Esophagus muscularis mucosa (tissue), 4 donors: Measurements from ENCODE around the gene RALGAPB. TPM values are rescaled to one million over a fixed set of nuclear protein-coding genes. Genes with fewer than 3 reads are reported as not detected.
"Not testable (repeated sequence)": the region's sequence is repeated elsewhere in the genome, so short reads cannot be mapped to it uniquely, and the experiment has no call there.

Source experiments
- DNase-seq: peaks from one replicate; pipeline ENCODE4 v3.0.0-alpha.2; 2017; ENCODE audit errors: extremely low spot score
- H3K27ac ChIP-seq, 4 donors: fragments of 200-600 bp; sonication (generic); replicated peaks in 1 of 4; 1 replicate in 3 of 4; 2 replicates in 1 of 4; pipeline ENCODE4 v1.5.1; 2016 to 2019; ENCODE audit warnings: mild to moderate bottlenecking in 1 of 4
- H3K27me3 ChIP-seq, 4 donors: fragments of 200-600 bp; sonication (generic); one replicate each; pipeline versions ENCODE4 v1.5.1 to v1.6.0; 2016 to 2019
- H3K36me3 ChIP-seq, 4 donors: fragments of 200-600 bp; sonication (generic); one replicate each; pipeline ENCODE4 v1.5.1; 2016 to 2019
- H3K4me1 ChIP-seq, 4 donors: fragments of 200-600 bp; sonication (generic); one replicate each; pipeline ENCODE4 v1.5.1; 2016 to 2019
- H3K4me3 ChIP-seq, 4 donors: fragments of 200-600 bp; sonication (generic); 1 replicate in 2 of 4; 2 replicates in 2 of 4; pipeline ENCODE4 v1.5.1; 2016 to 2019; ENCODE audit warnings: mild to moderate bottlenecking in 4 of 4, moderate library complexity in 1 of 4
- H3K9me3 ChIP-seq, 4 donors: fragments of 200-600 bp; sonication (generic); 1 replicate in 3 of 4; 2 replicates in 1 of 4; pipeline ENCODE4 v1.5.1; 2016 to 2019
- CTCF ChIP-seq, 3 experiments: fragments of 200-600 bp in 2 of 3; fragments of 450-650 bp in 1 of 3; sonication (generic) in 2 of 3; IDR thresholded peaks; one replicate each; pipeline ENCODE4 v1.5.1; 2017 to 2019; ENCODE audit warnings: antibody characterized with exemption in 3 of 3, mild to moderate bottlenecking in 2 of 3, moderate library complexity in 1 of 3
- EP300 ChIP-seq: sonication (generic); formaldehyde crosslinking; IDR thresholded peaks from one replicate; pipeline ENCODE4 v1.6.1; 2017; ENCODE audit warnings: antibody characterized with exemption
- POLR2A ChIP-seq: fragments of 450-650 bp; IDR thresholded peaks from one replicate; pipeline ENCODE4 v1.6.1; 2017; ENCODE audit warnings: antibody characterized with exemption, moderate library complexity, mild to moderate bottlenecking, low read depth
- POLR2AphosphoS5 ChIP-seq, 2 donors: sonication (generic); formaldehyde crosslinking; IDR thresholded peaks; one replicate each; pipeline ENCODE4 v1.6.1; 2017; ENCODE audit warnings: antibody characterized with exemption in 2 of 2
- WGBS: methylation state at CpG from one replicate; pipeline ENCODE4 v1.1.5; 2018; 5-methylcytosine and 5-hydroxymethylcytosine counted together
- intact Hi-C: fragments of 100-400 bp; cut with DNase I; formaldehyde crosslinking; loops from one replicate; pipeline ENCODE4 v1.15.1; 2023
- total RNA-seq, 4 donors: library from RNA; depleted of rRNA; stranded (reverse); fragments of >200 nt; gene quantifications; one replicate each; pipeline versions ENCODE4 v1.1.0 to v1.2.1, GENCODE V29; 2016

The RALGAPB gene
- total RNA-seq, 4 donors from 2014 or later, result 31.5 to 37.4 (median 35.5) TPM

- TF ChIP-seq POLR2AphosphoS5 (IDR thresholded peaks at IDR 0.05), result no peak
- no peaks in the 10 kb centered on the region for H3K27me3 ChIP-seq
- 86% methylated on average over 5 of the region's 5 CpGs for WGBS
- H3K9me3 ChIP-seq, result peaks cover 0 to 8% (median 0%) of the 10 kb centered on the region in 4 donors
- peaks cover 0 to 23% (median under 1%) of the 10 kb centered on the region in 4 donors for H3K4me1 ChIP-seq
- intact Hi-C loops, result no loop called here
- H3K4me3 ChIP-seq, result no peak overlapping the region
- H3K27ac ChIP-seq, result no peak overlapping the region
- peaks cover 75 to 100% (median 98%) of the 10 kb centered on the region in 4 donors for H3K36me3 ChIP-seq
- DNase-seq, result no peak
These were observed 45.0 kb upstream of the RALGAPB start for GRCh38 chr20:38427655-38428023.

- WGBS, result 93% methylated on average over 3 of the region's 3 CpGs
- Histone ChIP-seq H3K4me1 (peaks cover 0 to 31% (median 8%) of the 10 kb centered on the region in 4 donors), H3K27ac (no peak overlapping the region), H3K36me3 (peaks cover 66 to 100% (median 98%) of the 10 kb centered on the region in 4 donors), H3K4me3 (no peak overlapping the region), H3K9me3 (peaks cover 0 to 8% (median 0%) of the 10 kb centered on the region in 4 donors), H3K27me3 (no peaks in the 10 kb centered on the region)
- intact Hi-C loops, result no loop called here
- no peak for DNase-seq
- TF ChIP-seq CTCF (IDR thresholded peaks at IDR 0.05) (no peak), POLR2AphosphoS5 (IDR thresholded peaks at IDR 0.05) (no peak), EP300 (no peak), POLR2A (no peak)
These were observed 43.8 kb upstream of the RALGAPB start for GRCh38 chr20:38428800-38429199.

- Histone ChIP-seq H3K4me3 (no peak overlapping the region), H3K27me3 (no peaks in the 10 kb centered on the region), H3K9me3 (peaks cover 0 to 8% (median 0%) of the 10 kb centered on the region in 4 donors), H3K36me3 (peaks cover 61 to 100% (median 94%) of the 10 kb centered on the region in 4 donors), H3K4me1 (peaks cover under 1 to 36% (median 13%) of the 10 kb centered on the region in 4 donors), H3K27ac (no peak overlapping the region)
- intact Hi-C loops, result no loop called here
- WGBS, result 86% methylated on average over 3 of the region's 3 CpGs
- no peak for DNase-seq
- TF ChIP-seq POLR2AphosphoS5 (IDR thresholded peaks at IDR 0.05), result no peak
- TF ChIP-seq POLR2A, result no peak
- TF ChIP-seq EP300, result no peak
- TF ChIP-seq CTCF (IDR thresholded peaks at IDR 0.05), result no peak
These were observed 43.3 kb upstream of the RALGAPB start for GRCh38 chr20:38429301-38429700.

GRCh38 chr20:38430679-38431325 lies 41.8 kb upstream of the RALGAPB start:
- intact Hi-C loops, result no loop called here
- peaks cover 46 to 86% (median 79%) of the 10 kb centered on the region in 4 donors for H3K36me3 ChIP-seq

GRCh38 chr20:38432292-38432691 lies 40.4 kb upstream of the RALGAPB start:
- no peak overlapping the region for H3K27ac ChIP-seq
- H3K4me3 ChIP-seq, result no peak overlapping the region
- peaks cover 3 to 33% (median 17%) of the 10 kb centered on the region in 4 donors for H3K4me1 ChIP-seq
- WGBS, result 100% methylated on average over 3 of the region's 6 CpGs
- H3K27me3 ChIP-seq, result no peaks in the 10 kb centered on the region
- TF ChIP-seq CTCF (IDR thresholded peaks at IDR 0.05) (no peak), EP300 (no peak), POLR2A (no peak)
- peaks cover 32 to 71% (median 66%) of the 10 kb centered on the region in 4 donors for H3K36me3 ChIP-seq
- no peak for DNase-seq
- intact Hi-C loops, result no loop called here
- peaks cover 0 to 8% (median 0%) of the 10 kb centered on the region in 4 donors for H3K9me3 ChIP-seq

More at GRCh38 chr20:38430679-38431325, 41.8 kb upstream of the RALGAPB start:
- Histone ChIP-seq H3K9me3 (peaks cover 0 to 8% (median 0%) of the 10 kb centered on the region in 4 donors), H3K4me1 (peaks cover 3 to 43% (median 17%) of the 10 kb centered on the region in 4 donors), H3K27me3 (no peaks in the 10 kb centered on the region), H3K4me3 (no peak overlapping the region), H3K27ac (no peak overlapping the region)
- whole genome bisulfite sequencing, result 85% methylated on average over 8 of the region's 8 CpGs
- no peak for DNase-seq
- TF ChIP-seq CTCF (IDR thresholded peaks at IDR 0.05) (no peak), POLR2A (no peak), EP300 (no peak)

GRCh38 chr20:38432870-38433269 lies 39.8 kb upstream of the RALGAPB start:
- H3K9me3 ChIP-seq, H3K27me3 ChIP-seq, H3K27ac ChIP-seq, DNase-seq, intact Hi-C loops, H3K4me3 ChIP-seq: not testable (repeated sequence)
- 93% methylated on average over 5 of the region's 5 CpGs for WGBS
- Histone ChIP-seq H3K36me3 (peaks cover 31 to 65% (median 60%) of the 10 kb centered on the region in 4 donors), H3K4me1 (peaks cover 3 to 30% (median 17%) of the 10 kb centered on the region in 4 donors)
